HG03442 (cell line): ENCODE data around the gene KREMEN1.

ENCODE experiments used
- ATAC-seq: cut with Tn5 transposase; IDR thresholded peaks from one replicate; pipeline ENCODE4 v1.9.1; 2021; ENCODE audit warnings: mild to moderate bottlenecking, moderate library complexity; ENCODE audit not compliant: unreplicated experiment

KREMEN1 gene

GRCh38 chr22:29048822-29049654 lies 23.8 kb upstream of the KREMEN1 start:
- ATAC-seq: no peak

GRCh38 chr22:29049655-29050263 lies 23.1 kb upstream of the KREMEN1 start:
- no peak for ATAC-seq

GRCh38 chr22:29050457-29050856 lies 22.4 kb upstream of the KREMEN1 start:
- no peak for ATAC-seq

- no peak for ATAC-seq
These were observed 19.7 kb upstream of the KREMEN1 start for GRCh38 chr22:29053048-29053702.

- ATAC-seq: no peak
These were observed 18.5 kb upstream of the KREMEN1 start for GRCh38 chr22:29054251-29054767.

GRCh38 chr22:29055192-29055830 lies 17.5 kb upstream of the KREMEN1 start:
- no peak for ATAC-seq

GRCh38 chr22:29056472-29056871 lies 16.4 kb upstream of the KREMEN1 start:
- ATAC-seq: no peak

GRCh38 chr22:29060251-29060869 lies 12.5 kb upstream of the KREMEN1 start:
- no peak for ATAC-seq

GRCh38 chr22:29060931-29061330 lies 11.9 kb upstream of the KREMEN1 start:
- ATAC-seq: no peak

- ATAC-seq: no peak
These were observed 11.1 kb upstream of the KREMEN1 start, which contains the start of gene C22orf31 for GRCh38 chr22:29061773-29062172. Gene C22orf31, minus strand, starts transcription at chr22:29061831. Its CDS starts 39 bp downstream, at chr22:29061792.

- ATAC-seq: no peak
These were observed 10.5 kb upstream of the KREMEN1 start for GRCh38 chr22:29062286-29062821.

- ATAC-seq: no peak
These were observed 7.2 kb upstream of the KREMEN1 start for GRCh38 chr22:29065468-29066190.

GRCh38 chr22:29069463-29069862 lies 3.4 kb upstream of the KREMEN1 start:
- no peak for ATAC-seq

- ATAC-seq: no peak
These were observed 2.3 kb upstream of the KREMEN1 start for GRCh38 chr22:29070490-29070889.

- ATAC-seq: no peak
These were observed 1.4 kb upstream of the KREMEN1 start for GRCh38 chr22:29071261-29072045.

- peak; percentile 85 for ATAC-seq
These were observed 449 bp upstream of the KREMEN1 start for GRCh38 chr22:29072193-29072978.

GRCh38 chr22:29073618-29074275 lies 912 bp downstream of the KREMEN1 start:
- ATAC-seq: no peak
